ENCODE data around the gene ADAMTS14. TPM values are rescaled to one million over a fixed set of nuclear protein-coding genes. Genes with fewer than 3 reads are reported as not detected.

Gene ADAMTS14
- total RNA-seq, 1 experiment from 2014 or later = 1.6 TPM

- no peaks in the 10 kb centered on the region for H3K36me3 Mint-ChIP-seq (ENCODE audit: insufficient read depth in 1 of 3, low read depth in 3 of 3)
- H3K27me3 ChIP-seq (ENCODE audit: insufficient read depth, low read length) = no peaks in the 10 kb centered on the region
- H4K91ac ChIP-seq (ENCODE audit: insufficient read length, low read depth, low read length) = no peak overlapping the region
- no peak overlapping the region for H2BK5ac ChIP-seq (ENCODE audit: insufficient read length, low read length)
- H4K8ac ChIP-seq (replicated peaks; ENCODE audit: insufficient read length, low read depth, low read length) = no peak overlapping the region
- no peak overlapping the region for H3K56ac ChIP-seq (ENCODE audit: insufficient read length, low read depth, low read length)
- H3K9me3 Mint-ChIP-seq = no peaks in the 10 kb centered on the region
- H3K27me3 Mint-ChIP-seq (ENCODE audit: low read depth) = no peaks in the 10 kb centered on the region
- no peaks in the 10 kb centered on the region for H3K9me3 ChIP-seq (ENCODE audit: control insufficient read depth, low read depth, low read length)
- no peak overlapping the region for H3K23ac ChIP-seq (ENCODE audit: insufficient read length, low read depth, low read length)
- no CpG with 5 or more reads among the region's 4 CpGs for WGBS (ENCODE audit: extremely low coverage, insufficient read length, low lambda C conversion rate)
- H3K27ac ChIP-seq (ENCODE audit: insufficient read length, low read depth, low read length) = no peak overlapping the region
- no peaks in the 10 kb centered on the region for H3K23me2 ChIP-seq (ENCODE audit: insufficient read length, low read depth, low read length, poor library complexity, severe bottlenecking)
- no peak overlapping the region for H2BK20ac ChIP-seq (ENCODE audit: low read depth, low read length, poor library complexity, severe bottlenecking)
- no peaks in the 10 kb centered on the region for H3K79me1 ChIP-seq (ENCODE audit: insufficient read depth, low read depth, low read length, poor library complexity, severe bottlenecking)
- H3K4me3 Mint-ChIP-seq = no peak overlapping the region
- no peak overlapping the region for H3K4me2 ChIP-seq (ENCODE audit: insufficient read depth, insufficient read length, low read length)
- no peak overlapping the region for H3K18ac ChIP-seq (ENCODE audit: insufficient read length, low read depth, low read length)
- no peaks in the 10 kb centered on the region for H3K79me2 ChIP-seq (ENCODE audit: insufficient read depth, low read length)
- no peak for DNase-seq
- H4K20me1 ChIP-seq (ENCODE audit: control insufficient read depth, insufficient read depth, insufficient read length) = peaks cover 2% of the 10 kb centered on the region
- H2BK120ac ChIP-seq (ENCODE audit: low read depth, low read length, poor library complexity, severe bottlenecking) = no peak overlapping the region
- H2AFZ ChIP-seq (ENCODE audit: low read length) = no peak overlapping the region
- no peak overlapping the region for H2AK5ac ChIP-seq (ENCODE audit: insufficient read length, low read length)
- H3K9ac ChIP-seq (ENCODE audit: extremely low read depth, insufficient read length, low read length) = no peak overlapping the region
- H3T11ph ChIP-seq (ENCODE audit: low read length) = no peak overlapping the region
- H3K4me1 Mint-ChIP-seq = peaks cover 5 to 11% of the 10 kb centered on the region in 2 experiments; a peak in 3 of 4 replicates
- H3K27ac Mint-ChIP-seq = no peak overlapping the region
- no peak for TF ChIP-seq CTCF (conservative IDR thresholded peaks at IDR 0.05)
- no peak overlapping the region for H3K14ac ChIP-seq (ENCODE audit: insufficient read depth, low read length)
- H2BK15ac ChIP-seq (ENCODE audit: low read depth, low read length) = no peak overlapping the region
- H2BK12ac ChIP-seq (ENCODE audit: insufficient read length, low read depth, low read length) = no peak overlapping the region
- no peaks in the 10 kb centered on the region for H3K4me1 ChIP-seq (ENCODE audit: insufficient read depth, low read length)
- H4K5ac ChIP-seq (ENCODE audit: insufficient read length, low read depth, low read length) = no peak overlapping the region
- H3K4ac ChIP-seq (ENCODE audit: low read depth, low read length) = no peak overlapping the region
These were observed 108.5 kb downstream of the ADAMTS14 start for GRCh38 chr10:70780772-70781171.
